OCI-LY7 (cell line): ENCODE measurements around the gene OR8S1. TPM values are rescaled to one million over a fixed set of nuclear protein-coding genes. Genes with fewer than 3 reads are reported as not detected.
"Not testable (repeated sequence)": the region's sequence is repeated elsewhere in the genome, so short reads cannot be mapped to it uniquely, and the experiment has no call there.

ENCODE experiments used
- BruUV-seq: library from RNA; stranded (reverse); fragments of 400-500 nt; replicated peaks from 2 replicates; lab custom pipeline; 2021; lab: Mats Ljungman, UMichigan
- CTCF ChIA-PET: fragments of 300-600 bp; sonication (Branson Sonifier 250); formaldehyde crosslinking; loops from one replicate; lab custom pipeline; 2022; ENCODE audit warnings: antibody characterized with exemption; ENCODE audit not compliant: unreplicated experiment; lab: Charles Lee
- POLR2A ChIA-PET: fragments of 300-600 bp; sonication (Branson Sonifier 250); formaldehyde crosslinking; loops from one replicate; lab custom pipeline; 2022; ENCODE audit warnings: antibody characterized with exemption; lab: Charles Lee
- DNase-seq: peaks from one replicate; pipeline ENCODE4 v3.0.0-alpha.2; 2015; ENCODE audit warnings: low spot score
- H2AFZ ChIP-seq: fragments of 200-600 bp; sonication (generic), shearing (Covaris generic); 2 replicates; pipeline ENCODE4 v1.6.1; 2014; ENCODE audit warnings: mild to moderate bottlenecking, antibody characterized with exemption, low read length, moderate library complexity
- H3K27ac ChIP-seq: fragments of 200-600 bp; sonication (generic); 2 replicates; pipeline ENCODE4 v1.5.1; 2014; ENCODE audit warnings: mixed run types, low read depth, mild to moderate bottlenecking, moderate library complexity, low read length, inconsistent platforms; ENCODE audit not compliant: poor library complexity, severe bottlenecking
- H3K36me3 ChIP-seq: fragments of 200-600 bp; sonication (generic); 2 replicates; pipeline ENCODE4 v1.6.1; 2014; ENCODE audit warnings: mild to moderate bottlenecking, antibody characterized with exemption, low read length, moderate library complexity, mixed read lengths; ENCODE audit not compliant: insufficient read depth
- H3K4me1 ChIP-seq: fragments of 200-600 bp; sonication (generic); 2 replicates; pipeline ENCODE4 v1.5.1; 2014; ENCODE audit warnings: mild to moderate bottlenecking, low read length; ENCODE audit not compliant: insufficient read depth, poor library complexity, severe bottlenecking
- H3K4me2 ChIP-seq: fragments of 200-600 bp; sonication (generic); 2 replicates; pipeline ENCODE4 v1.6.1; 2014; ENCODE audit warnings: mild to moderate bottlenecking, low read length
- H3K4me3 ChIP-seq: fragments of 200-600 bp; sonication (generic); 2 replicates; pipeline ENCODE4 v1.5.1; 2014; ENCODE audit warnings: mild to moderate bottlenecking, low read depth, low read length; ENCODE audit not compliant: poor library complexity, severe bottlenecking
- H3K79me2 ChIP-seq: fragments of 200-600 bp; sonication (generic); 2 replicates; pipeline ENCODE4 v1.6.1; 2016; ENCODE audit warnings: low read depth, mild to moderate bottlenecking, low read length, moderate library complexity, mixed read lengths; ENCODE audit not compliant: insufficient read depth
- H3K9me2 ChIP-seq: fragments of 200-600 bp; sonication (generic); 2 replicates; pipeline ENCODE4 v1.6.1; 2016; ENCODE audit warnings: mild to moderate bottlenecking, low read length, mixed read lengths; ENCODE audit not compliant: insufficient read depth
- H3K9me3 ChIP-seq: fragments of 200-600 bp; sonication (generic); 2 replicates; pipeline ENCODE4 v1.6.1; 2014; ENCODE audit warnings: mild to moderate bottlenecking, mixed run types, low read length, mixed read lengths
- H4K20me1 ChIP-seq: fragments of 200-600 bp; sonication (generic); 2 replicates; pipeline ENCODE4 v1.6.1; 2014; ENCODE audit warnings: mild to moderate bottlenecking, antibody characterized with exemption, low read length, moderate library complexity, mixed read lengths; ENCODE audit not compliant: insufficient read depth
- EZH2phosphoT487 ChIP-seq: fragments of 200-600 bp; sonication (generic); IDR thresholded peaks from 2 replicates; pipeline ENCODE4 v1.6.1; 2018; ENCODE audit warnings: low read depth, borderline replicate concordance, mild to moderate bottlenecking, mixed run types, antibody characterized with exemption, low read length, moderate library complexity, mixed read lengths
- intact Hi-C: fragments of 100-400 bp; cut with micrococcal nuclease; formaldehyde crosslinking; loops from one replicate; pipeline ENCODE4 v1.10.0; 2022; ENCODE audit not compliant: unreplicated experiment
- total RNA-seq, 2 experiments: library from RNA; depleted of rRNA in 1 of 2; stranded (reverse); fragments of >200 nt in 1 of 2; shearing (Covaris generic) in 1 of 2; gene quantifications; 2 replicates each; pipeline ENCODE4 v1.2.3, GENCODE V29; 2014 to 2022
- TF ChIP-seq, protein P1 (sequence below): fragments of 200-600 bp; sonication (generic); conservative IDR thresholded peaks from 2 replicates; pipeline ENCODE4 v1.5.1; 2014; ENCODE audit warnings: mild to moderate bottlenecking, antibody characterized with exemption, low read length, moderate library complexity, mixed read lengths

OR8S1 gene
- total RNA-seq, 2 experiments from 2014 or later: not detected

DNA sequence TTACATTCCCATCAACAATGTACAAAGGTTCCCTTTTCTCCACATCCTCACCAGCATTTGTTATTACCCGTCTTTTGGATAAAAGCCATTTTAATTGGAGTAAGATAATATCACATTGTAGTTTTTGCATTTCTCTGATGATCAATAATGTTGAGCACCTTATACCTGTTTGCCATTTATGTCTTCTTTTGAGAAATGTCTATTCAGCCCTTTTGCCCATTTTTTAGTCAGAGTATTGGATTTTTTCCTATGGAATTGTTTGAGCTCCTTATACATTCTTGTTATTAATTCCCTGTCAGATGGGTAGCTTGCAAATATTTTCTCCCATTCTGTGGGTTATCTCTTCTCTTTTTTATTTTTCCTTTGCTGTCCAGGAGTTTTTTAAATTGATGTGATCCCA lies 10.7 kb upstream of the OR8S1 start:
- CTCF ChIA-PET: no interaction called here
- Histone ChIP-seq H4K20me1 (no peaks in the 10 kb centered on the region), H3K9me3 (peaks cover 10% of the 10 kb centered on the region; the same call in 1 of the 2 replicates), H3K27ac (no peak overlapping the region), H3K79me2 (no peaks in the 10 kb centered on the region), H3K4me3 (no peak overlapping the region), H2AFZ (no peak overlapping the region), H3K4me2 (no peak overlapping the region), H3K9me2 (no peaks in the 10 kb centered on the region), H3K4me1 (no peaks in the 10 kb centered on the region), H3K36me3 (no peaks in the 10 kb centered on the region)
- DNase-seq: no peak
- POLR2A ChIA-PET: no interaction called here
- BruUV-seq: no TSS peak
- intact Hi-C loops: no loop called here
- TF ChIP-seq EZH2phosphoT487: no peak
- TF ChIP-seq, protein P1, sequence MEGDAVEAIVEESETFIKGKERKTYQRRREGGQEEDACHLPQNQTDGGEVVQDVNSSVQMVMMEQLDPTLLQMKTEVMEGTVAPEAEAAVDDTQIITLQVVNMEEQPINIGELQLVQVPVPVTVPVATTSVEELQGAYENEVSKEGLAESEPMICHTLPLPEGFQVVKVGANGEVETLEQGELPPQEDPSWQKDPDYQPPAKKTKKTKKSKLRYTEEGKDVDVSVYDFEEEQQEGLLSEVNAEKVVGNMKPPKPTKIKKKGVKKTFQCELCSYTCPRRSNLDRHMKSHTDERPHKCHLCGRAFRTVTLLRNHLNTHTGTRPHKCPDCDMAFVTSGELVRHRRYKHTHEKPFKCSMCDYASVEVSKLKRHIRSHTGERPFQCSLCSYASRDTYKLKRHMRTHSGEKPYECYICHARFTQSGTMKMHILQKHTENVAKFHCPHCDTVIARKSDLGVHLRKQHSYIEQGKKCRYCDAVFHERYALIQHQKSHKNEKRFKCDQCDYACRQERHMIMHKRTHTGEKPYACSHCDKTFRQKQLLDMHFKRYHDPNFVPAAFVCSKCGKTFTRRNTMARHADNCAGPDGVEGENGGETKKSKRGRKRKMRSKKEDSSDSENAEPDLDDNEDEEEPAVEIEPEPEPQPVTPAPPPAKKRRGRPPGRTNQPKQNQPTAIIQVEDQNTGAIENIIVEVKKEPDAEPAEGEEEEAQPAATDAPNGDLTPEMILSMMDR: no peak

DNA sequence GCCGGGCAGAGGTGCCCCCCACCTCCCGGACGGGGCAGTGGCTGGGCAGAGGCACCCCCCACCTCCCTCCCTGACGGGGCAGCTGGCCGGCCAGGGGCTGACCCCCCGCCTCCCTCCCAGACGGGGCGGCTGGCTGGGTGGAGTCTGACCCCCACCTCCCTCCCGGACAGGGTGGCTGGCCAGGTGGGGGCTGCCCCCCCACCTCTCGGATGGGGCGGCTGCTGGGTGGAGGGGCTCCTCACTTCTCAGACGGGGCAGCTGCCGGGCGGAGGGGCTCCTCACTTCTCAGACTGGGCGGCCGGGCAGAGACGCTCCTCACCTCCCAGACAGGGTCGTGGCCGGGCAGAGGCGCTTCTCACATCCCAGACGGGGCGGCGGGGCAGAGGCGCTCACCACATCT lies 5.1 kb upstream of the OR8S1 start:
- H3K27ac ChIP-seq, H3K4me2 ChIP-seq, H3K79me2 ChIP-seq, CTCF ChIA-PET, H3K9me2 ChIP-seq, intact Hi-C loops, POLR2A ChIA-PET, BruUV-seq, H3K9me3 ChIP-seq, DNase-seq, H4K20me1 ChIP-seq, H3K36me3 ChIP-seq, H3K4me3 ChIP-seq, H2AFZ ChIP-seq, H3K4me1 ChIP-seq: not testable (repeated sequence)

DNA sequence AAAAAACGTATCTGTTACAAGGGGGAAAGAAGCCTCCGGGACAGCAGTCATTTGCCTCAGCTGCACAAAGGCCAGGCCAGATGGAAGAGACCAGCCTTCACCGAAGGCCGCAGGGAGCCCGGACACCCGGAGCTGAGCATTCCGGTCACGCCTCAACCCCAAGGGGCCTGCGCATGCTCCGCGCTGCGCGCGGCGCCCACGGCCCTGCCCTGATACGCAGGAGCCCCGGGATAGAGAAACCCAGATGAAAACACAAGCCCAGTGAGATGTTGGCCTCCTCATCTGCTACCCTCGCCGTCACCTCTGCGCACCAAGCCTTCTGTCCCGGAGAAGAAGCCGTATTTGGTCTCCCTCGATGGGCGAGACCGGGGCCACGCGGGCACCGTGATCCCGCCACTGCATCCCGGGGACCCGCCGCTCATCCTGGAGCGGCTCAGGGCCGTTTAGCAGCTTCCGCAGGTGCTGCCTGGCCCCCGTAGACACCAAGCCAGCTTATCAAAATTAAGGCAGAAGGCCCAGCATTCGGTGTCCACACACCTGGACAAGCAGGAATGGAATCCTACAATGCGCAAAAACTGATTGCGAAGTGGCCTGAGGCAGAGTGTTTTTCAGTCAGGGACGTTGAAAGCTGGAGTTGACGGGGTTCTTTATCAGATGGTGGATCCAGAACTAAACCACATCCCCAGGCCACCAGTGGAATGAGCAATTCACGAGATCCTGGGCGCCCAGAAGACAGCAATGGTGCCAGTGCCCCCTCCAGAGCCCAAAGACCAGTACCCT lies 2.6 kb downstream of the OR8S1 start:
- CTCF ChIA-PET: no interaction called here

More for the DNA sequence above, 2.6 kb downstream of the OR8S1 start:
- H3K4me1 ChIP-seq: no peaks in the 10 kb centered on the region
- H4K20me1 ChIP-seq: no peaks in the 10 kb centered on the region
- no peak overlapping the region for H3K27ac ChIP-seq
- no peaks in the 10 kb centered on the region for H3K36me3 ChIP-seq
- H3K9me3 ChIP-seq: no peaks in the 10 kb centered on the region
- POLR2A ChIA-PET: no interaction called here
- no peak overlapping the region for H3K4me3 ChIP-seq
- DNase-seq: no peak
- H3K9me2 ChIP-seq: no peaks in the 10 kb centered on the region; the same call in 1 of the 2 replicates
- H3K4me2 ChIP-seq: no peak overlapping the region
- BruUV-seq: no TSS peak
- no peaks in the 10 kb centered on the region for H3K79me2 ChIP-seq
- intact Hi-C loops: no loop called here
- no peak overlapping the region for H2AFZ ChIP-seq
- TF ChIP-seq, protein P1: no peak
- TF ChIP-seq EZH2phosphoT487: no peak
